Fibroblast of lung (primary cell): ENCODE results near the gene TARS3. TPM values are rescaled to one million over a fixed set of nuclear protein-coding genes. Genes with fewer than 3 reads are reported as not detected.

Experiments
- DNase-seq, 2 donors: peaks; one replicate each; pipeline versions ENCODE4 v3.0.0 to v3.0.0-alpha.2; 2010; ENCODE audit warnings: low read depth in 2 of 2
- H2AFZ ChIP-seq: 2 replicates; pipeline ENCODE4 v1.5.1; 2012; ENCODE audit warnings: low read length, control low read depth, inconsistent platforms
- H3K27ac ChIP-seq: 2 replicates; pipeline ENCODE4 v1.5.1; 2011; ENCODE audit warnings: low read length, control low read depth; ENCODE audit not compliant: insufficient read depth
- H3K27me3 ChIP-seq: 2 replicates; pipeline ENCODE4 v1.5.1; 2011; ENCODE audit warnings: mild to moderate bottlenecking, low read length; ENCODE audit not compliant: control insufficient read depth, insufficient read depth
- H3K36me3 ChIP-seq: 2 replicates; pipeline ENCODE4 v1.5.1; 2011; ENCODE audit warnings: low read length; ENCODE audit not compliant: control insufficient read depth, insufficient read depth
- H3K4me1 ChIP-seq: 2 replicates; pipeline ENCODE4 v1.5.1; 2011; ENCODE audit warnings: low read length; ENCODE audit not compliant: control insufficient read depth, insufficient read depth; ENCODE audit errors: extremely low read depth
- H3K4me2 ChIP-seq: 2 replicates; pipeline ENCODE4 v1.5.1; 2011; ENCODE audit warnings: low read length, control low read depth; ENCODE audit not compliant: insufficient read depth; ENCODE audit errors: extremely low read depth
- H3K4me3 ChIP-seq, 4 experiments: fragments of 200-600 bp in 1 of 4; sonication (generic) in 1 of 4; replicated peaks in 1 of 4; 2 replicates each; pipeline ENCODE4 v1.5.1; 2011 to 2016; ENCODE audit warnings: low read length in 4 of 4, low read depth in 3 of 4, mild to moderate bottlenecking in 3 of 4, control low read depth in 2 of 4, inconsistent platforms in 1 of 4, mixed read lengths in 1 of 4; ENCODE audit not compliant: insufficient read depth in 1 of 4; ENCODE audit errors: control extremely low read depth in 1 of 4
- H3K79me2 ChIP-seq: 2 replicates; pipeline ENCODE4 v1.5.1; 2012; ENCODE audit warnings: mild to moderate bottlenecking, low read length, inconsistent platforms; ENCODE audit not compliant: control insufficient read depth, insufficient read depth
- H3K9ac ChIP-seq: 2 replicates; pipeline ENCODE4 v1.5.1; 2011; ENCODE audit warnings: mild to moderate bottlenecking, low read length, control low read depth; ENCODE audit not compliant: insufficient read depth
- H3K9me3 ChIP-seq: 2 replicates; pipeline ENCODE4 v1.5.1; 2012; ENCODE audit warnings: low read depth, low read length; ENCODE audit not compliant: control insufficient read depth, insufficient read depth
- H4K20me1 ChIP-seq: 2 replicates; pipeline ENCODE4 v1.5.1; 2011; ENCODE audit warnings: low read length; ENCODE audit not compliant: control insufficient read depth, insufficient read depth; ENCODE audit errors: extremely low read depth
- CTCF ChIP-seq, 2 donors: IDR thresholded peaks in 1 of 2; conservative IDR thresholded peaks in 1 of 2; 1 replicate in 1 of 2; 2 replicates in 1 of 2; pipeline ENCODE4 v1.5.1; 2011 to 2012; ENCODE audit warnings: low read length in 2 of 2, control low read depth in 1 of 2, inconsistent platforms in 1 of 2, low read depth in 1 of 2, mild to moderate bottlenecking in 1 of 2
- EZH2 ChIP-seq: IDR thresholded peaks from 2 replicates; pipeline ENCODE4 v1.5.1; 2012; ENCODE audit warnings: low read length, control low read depth, mild to moderate bottlenecking; ENCODE audit errors: missing control alignments
- polyA plus RNA-seq, 2 donors: library from polyadenylated mRNA; depleted of rRNA in 1 of 2; stranded (reverse) in 1 of 2; unstranded in 1 of 2; fragments of >200 nt; gene quantifications; 2 replicates each; pipeline ENCODE4 v1.2.1, GENCODE V29; 2011 to 2012; ENCODE audit warnings: missing spikeins in 1 of 2
- total RNA-seq: library from RNA; depleted of rRNA; stranded (reverse); fragments of >200 nt; gene quantifications from 2 replicates; pipeline ENCODE4 v1.2.1, GENCODE V29; 2014

TARS3 gene
- total and polyA plus RNA-seq, 2 donors (not counting 1 experiment from before 2014, with no cell fraction given): 4.3 to 23.3 TPM

- H3K36me3 ChIP-seq: peaks cover 4% of the 10 kb centered on the region
- no peaks in the 10 kb centered on the region for H3K4me1 ChIP-seq
- no peak overlapping the region for H3K4me2 ChIP-seq
- DNase-seq: no peak
- no peaks in the 10 kb centered on the region for H4K20me1 ChIP-seq
- H3K9ac ChIP-seq: no peak overlapping the region
- no peak for TF ChIP-seq CTCF (conservative IDR thresholded peaks at IDR 0.05 in 1 of 2, IDR thresholded peaks at IDR 0.05 in 1 of 2; ENCODE audit: low read depth in 1 of 2, low read length in 2 of 2)
- no peak for TF ChIP-seq EZH2
- no peak overlapping the region for H3K4me3 ChIP-seq
- no peak overlapping the region for H3K27ac ChIP-seq
- H3K79me2 ChIP-seq: no peaks in the 10 kb centered on the region
- H2AFZ ChIP-seq: no peak overlapping the region
- H3K27me3 ChIP-seq: no peaks in the 10 kb centered on the region
- no peaks in the 10 kb centered on the region for H3K9me3 ChIP-seq
Measured at GRCh38 chr15:101698314-101698713, 26.0 kb downstream of the TARS3 start.

- peaks cover 6% of the 10 kb centered on the region for H3K36me3 ChIP-seq
- DNase-seq: no peak
- H3K4me2 ChIP-seq: no peak overlapping the region
- H3K27ac ChIP-seq: no peak overlapping the region
- no peaks in the 10 kb centered on the region for H3K79me2 ChIP-seq
- H4K20me1 ChIP-seq: no peaks in the 10 kb centered on the region
- no peaks in the 10 kb centered on the region for H3K4me1 ChIP-seq
- no peak overlapping the region for H3K9ac ChIP-seq
- no peak overlapping the region for H3K4me3 ChIP-seq
- H3K9me3 ChIP-seq: no peaks in the 10 kb centered on the region
- H3K27me3 ChIP-seq: no peaks in the 10 kb centered on the region
- no peak for TF ChIP-seq EZH2
- no peak for TF ChIP-seq CTCF (conservative IDR thresholded peaks at IDR 0.05 in 1 of 2, IDR thresholded peaks at IDR 0.05 in 1 of 2; ENCODE audit: low read depth in 1 of 2, low read length in 2 of 2)
- H2AFZ ChIP-seq: no peak overlapping the region
Measured at GRCh38 chr15:101697488-101697887, 26.8 kb downstream of the TARS3 start.

GRCh38 chr15:101696829-101697228, 27.4 kb downstream of the TARS3 start:
- Histone ChIP-seq H3K27me3 (no peaks in the 10 kb centered on the region), H4K20me1 (no peaks in the 10 kb centered on the region), H3K36me3 (peaks cover 6% of the 10 kb centered on the region), H3K9me3 (no peaks in the 10 kb centered on the region), H3K4me1 (no peaks in the 10 kb centered on the region), H3K4me2 (no peak overlapping the region), H3K4me3 (no peak overlapping the region), H3K79me2 (no peaks in the 10 kb centered on the region), H2AFZ (no peak overlapping the region), H3K9ac (no peak overlapping the region), H3K27ac (no peak overlapping the region)
- no peak for DNase-seq
- TF ChIP-seq CTCF (conservative IDR thresholded peaks at IDR 0.05 in 1 of 2, IDR thresholded peaks at IDR 0.05 in 1 of 2; ENCODE audit: low read depth in 1 of 2, low read length in 2 of 2): no peak
- no peak for TF ChIP-seq EZH2
